Smooth muscle cell (in vitro differentiated cells): ENCODE data around the gene ATP13A4. TPM values are rescaled to one million over a fixed set of nuclear protein-coding genes. Genes with fewer than 3 reads are reported as not detected.

ENCODE experiments used
- DNase-seq: peaks from one replicate; lab custom pipeline; 2025; ENCODE audit not compliant: unreplicated experiment; lab: John Stamatoyannopoulos, UW
- H2AFZ ChIP-seq: fragments of 200-600 bp; sonication (generic); 2 replicates; pipeline ENCODE4 v1.6.0; 2016; ENCODE audit warnings: antibody characterized with exemption, low read depth, mild to moderate bottlenecking
- H3F3A ChIP-seq: fragments of 200-600 bp; sonication (generic); 2 replicates; pipeline ENCODE4 v1.6.0; 2017; ENCODE audit warnings: antibody characterized with exemption, low read depth
- H3K27ac ChIP-seq: fragments of 200-600 bp; sonication (generic); 2 replicates; pipeline ENCODE4 v1.5.1; 2016; ENCODE audit warnings: low read depth, mild to moderate bottlenecking
- H3K27me3 ChIP-seq: fragments of 200-600 bp; sonication (generic); 2 replicates; pipeline ENCODE4 v1.6.1; 2016; ENCODE audit warnings: low read depth, mild to moderate bottlenecking
- H3K36me3 ChIP-seq: fragments of 200-600 bp; sonication (generic); 2 replicates; pipeline ENCODE4 v1.5.1; 2016; ENCODE audit warnings: low read depth
- H3K4me1 ChIP-seq: fragments of 200-600 bp; sonication (generic); 2 replicates; pipeline ENCODE4 v1.5.1; 2016; ENCODE audit warnings: low read depth
- H3K4me2 ChIP-seq: fragments of 200-600 bp; sonication (generic); 2 replicates; pipeline ENCODE4 v1.6.0; 2016; ENCODE audit warnings: mild to moderate bottlenecking
- H3K4me3 ChIP-seq: fragments of 200-600 bp; sonication (generic); 2 replicates; pipeline ENCODE4 v1.5.1; 2016; ENCODE audit warnings: mild to moderate bottlenecking
- H3K79me2 ChIP-seq: fragments of 200-600 bp; sonication (generic); 2 replicates; pipeline ENCODE4 v1.6.0; 2016; ENCODE audit warnings: low read depth, mild to moderate bottlenecking
- H3K9ac ChIP-seq: fragments of 200-600 bp; sonication (generic); 2 replicates; pipeline ENCODE4 v1.6.0; 2016; ENCODE audit warnings: low read depth
- H3K9me3 ChIP-seq: fragments of 200-600 bp; sonication (generic); replicated peaks from 2 replicates; pipeline ENCODE4 v1.5.1; 2016; ENCODE audit warnings: low read depth
- H4K20me1 ChIP-seq: fragments of 200-600 bp; sonication (generic); 2 replicates; pipeline ENCODE4 v1.6.0; 2016; ENCODE audit warnings: low read depth
- WGBS: methylation state at CpG from one replicate; pipeline ENCODE4 v1.1.7; 2016; ENCODE audit warnings: low lambda C conversion rate; 5-methylcytosine and 5-hydroxymethylcytosine counted together
- polyA plus RNA-seq: library from polyadenylated mRNA; unstranded; fragments of >200 nt; fragmentation: Nextera tagmentation; extraction: Ambion mirVana; gene quantifications from 2 replicates; pipeline ENCODE4 v1.2.1, GENCODE V29; 2016
- total RNA-seq: library from RNA; depleted of rRNA; stranded (reverse); fragments of >200 nt; gene quantifications from 2 replicates; pipeline ENCODE4 v1.2.3, GENCODE V29; 2014
- TF ChIP-seq, protein P1 (sequence below): fragments of 200-600 bp; sonication (generic); IDR thresholded peaks from 2 replicates; pipeline ENCODE4 v1.5.1; 2017; ENCODE audit warnings: borderline replicate concordance, mild to moderate bottlenecking, antibody characterized with exemption; ENCODE audit not compliant: insufficient read depth, poor library complexity, severe bottlenecking

ATP13A4 gene
- total and polyA plus RNA-seq, 2 experiments from 2014 or later: 0.27 to 0.50 TPM

DNA sequence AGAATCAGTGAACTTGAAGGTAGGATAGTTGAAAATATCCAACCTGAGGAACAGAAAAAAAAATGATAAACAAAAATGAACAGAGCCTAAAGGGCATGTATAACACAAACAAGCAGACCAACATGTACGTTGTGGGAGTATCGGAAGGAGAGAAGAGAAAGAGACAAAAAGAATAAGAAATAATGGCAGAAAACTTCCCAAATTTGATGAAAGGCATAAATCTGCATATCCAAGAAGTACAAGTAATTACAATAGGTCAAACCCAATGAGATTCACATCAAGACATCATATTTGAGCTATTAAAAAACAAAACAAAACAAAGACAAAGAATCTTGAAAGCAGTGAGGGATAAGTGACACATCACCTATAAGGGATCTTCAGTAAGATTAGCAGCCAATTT lies 138.1 kb downstream of the ATP13A4 start:
- Histone ChIP-seq H3F3A (no peaks in the 10 kb centered on the region), H3K4me2 (no peak overlapping the region), H3K79me2 (no peaks in the 10 kb centered on the region), H3K4me3 (no peak overlapping the region), H3K4me1 (no peaks in the 10 kb centered on the region), H3K9ac (no peak overlapping the region), H3K9me3 (peaks cover 7% of the 10 kb centered on the region), H3K27me3 (no peaks in the 10 kb centered on the region), H2AFZ (no peak overlapping the region), H3K36me3 (no peaks in the 10 kb centered on the region), H3K27ac (no peak overlapping the region), H4K20me1 (no peaks in the 10 kb centered on the region)
- TF ChIP-seq, protein P1, sequence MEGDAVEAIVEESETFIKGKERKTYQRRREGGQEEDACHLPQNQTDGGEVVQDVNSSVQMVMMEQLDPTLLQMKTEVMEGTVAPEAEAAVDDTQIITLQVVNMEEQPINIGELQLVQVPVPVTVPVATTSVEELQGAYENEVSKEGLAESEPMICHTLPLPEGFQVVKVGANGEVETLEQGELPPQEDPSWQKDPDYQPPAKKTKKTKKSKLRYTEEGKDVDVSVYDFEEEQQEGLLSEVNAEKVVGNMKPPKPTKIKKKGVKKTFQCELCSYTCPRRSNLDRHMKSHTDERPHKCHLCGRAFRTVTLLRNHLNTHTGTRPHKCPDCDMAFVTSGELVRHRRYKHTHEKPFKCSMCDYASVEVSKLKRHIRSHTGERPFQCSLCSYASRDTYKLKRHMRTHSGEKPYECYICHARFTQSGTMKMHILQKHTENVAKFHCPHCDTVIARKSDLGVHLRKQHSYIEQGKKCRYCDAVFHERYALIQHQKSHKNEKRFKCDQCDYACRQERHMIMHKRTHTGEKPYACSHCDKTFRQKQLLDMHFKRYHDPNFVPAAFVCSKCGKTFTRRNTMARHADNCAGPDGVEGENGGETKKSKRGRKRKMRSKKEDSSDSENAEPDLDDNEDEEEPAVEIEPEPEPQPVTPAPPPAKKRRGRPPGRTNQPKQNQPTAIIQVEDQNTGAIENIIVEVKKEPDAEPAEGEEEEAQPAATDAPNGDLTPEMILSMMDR: no peak
- DNase-seq: no peak
- WGBS: 85% methylated on average over 2 of the region's 2 CpGs

DNA sequence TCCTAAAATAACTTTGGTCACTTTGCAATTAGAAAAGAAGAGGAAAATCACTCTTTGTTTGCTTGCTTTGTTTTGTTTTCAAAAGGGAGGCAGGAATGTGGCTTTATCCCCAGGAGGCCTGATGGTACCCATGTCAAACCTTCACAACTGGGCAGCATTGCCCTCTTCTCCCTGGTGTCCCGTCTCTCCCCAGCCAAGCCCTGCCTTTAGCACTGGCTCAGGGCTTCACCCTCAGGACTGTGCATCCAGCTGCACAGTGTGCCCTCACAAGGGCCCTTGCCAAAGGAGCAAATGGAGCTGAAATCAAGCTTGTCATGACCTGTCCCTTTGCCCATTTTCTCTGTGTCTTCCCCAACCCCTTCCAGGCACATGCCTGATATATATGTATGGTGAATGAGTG lies 147.0 kb downstream of the ATP13A4 start:
- Histone ChIP-seq H3K4me2 (no peak overlapping the region), H3K27me3 (no peaks in the 10 kb centered on the region), H3K4me3 (no peak overlapping the region), H3K79me2 (no peaks in the 10 kb centered on the region), H3K4me1 (peaks cover 5% of the 10 kb centered on the region), H3K36me3 (no peaks in the 10 kb centered on the region), H3K9me3 (no peaks in the 10 kb centered on the region), H3K27ac (no peak overlapping the region), H4K20me1 (no peaks in the 10 kb centered on the region), H3K9ac (no peak overlapping the region), H2AFZ (no peak overlapping the region), H3F3A (no peaks in the 10 kb centered on the region)
- 58% methylated on average over 1 of the region's 1 CpG for WGBS
- TF ChIP-seq, protein P1: no peak
- DNase-seq: no peak

DNA sequence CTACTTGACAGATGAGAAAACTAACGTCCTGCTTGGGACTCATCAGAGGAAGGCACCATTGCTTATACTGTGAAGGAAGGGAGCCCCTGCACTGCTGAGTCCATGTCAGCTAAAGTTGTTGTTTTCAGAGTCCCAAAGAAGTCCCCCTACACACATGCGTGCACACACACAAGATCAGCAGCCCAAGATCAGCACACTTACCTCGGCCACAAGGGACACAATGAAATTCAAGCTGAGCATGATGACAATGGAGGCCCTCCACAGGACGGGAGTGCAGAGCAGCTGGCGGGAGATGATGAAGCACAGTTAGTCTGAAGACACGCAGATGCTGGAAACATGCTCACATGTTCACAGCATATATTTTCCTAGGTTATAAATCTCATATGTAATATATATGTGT lies 147.6 kb downstream of the ATP13A4 start:
- TF ChIP-seq, protein P1: no peak
- Histone ChIP-seq H3K79me2 (no peaks in the 10 kb centered on the region), H3K4me3 (no peak overlapping the region), H3K4me2 (no peak overlapping the region), H3K36me3 (no peaks in the 10 kb centered on the region), H3F3A (no peaks in the 10 kb centered on the region), H3K27ac (no peak overlapping the region), H3K9me3 (no peaks in the 10 kb centered on the region), H3K27me3 (no peaks in the 10 kb centered on the region), H3K4me1 (peaks cover 5% of the 10 kb centered on the region), H4K20me1 (no peaks in the 10 kb centered on the region), H2AFZ (no peak overlapping the region), H3K9ac (no peak overlapping the region)
- no peak for DNase-seq
- WGBS: 84% methylated on average over 6 of the region's 6 CpGs

DNA sequence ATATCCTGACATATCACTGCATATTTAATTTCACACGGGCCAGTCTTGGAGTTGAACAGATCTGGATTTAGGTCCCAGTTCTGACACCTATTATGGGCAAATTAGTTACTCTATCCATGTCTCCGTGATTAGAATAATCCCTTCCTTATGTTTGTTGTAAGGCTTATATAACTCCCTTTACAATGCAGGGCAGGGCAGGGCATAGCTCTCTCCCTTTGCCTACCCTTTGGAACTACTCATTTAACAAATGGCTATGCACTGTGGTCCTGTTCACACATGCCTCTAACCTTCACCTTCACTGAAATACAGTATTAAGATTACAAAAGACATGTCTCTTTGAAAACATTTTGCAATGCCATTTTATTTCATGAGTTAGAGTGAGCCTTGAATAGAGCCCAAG lies 151.4 kb downstream of the ATP13A4 start:
- TF ChIP-seq, protein P1: no peak
- 79% methylated on average over 2 of the region's 2 CpGs for WGBS
- no peak overlapping the region for H3K27ac ChIP-seq

More for the DNA sequence above, 151.4 kb downstream of the ATP13A4 start:
- H4K20me1 ChIP-seq: no peaks in the 10 kb centered on the region
- H2AFZ ChIP-seq: no peak overlapping the region
- H3K4me1 ChIP-seq: peaks cover 5% of the 10 kb centered on the region
- no peak overlapping the region for H3K4me3 ChIP-seq
- DNase-seq: no peak
- no peak overlapping the region for H3K4me2 ChIP-seq
- H3K9ac ChIP-seq: no peak overlapping the region
- H3K36me3 ChIP-seq: no peaks in the 10 kb centered on the region
- no peaks in the 10 kb centered on the region for H3K9me3 ChIP-seq
- H3F3A ChIP-seq: no peaks in the 10 kb centered on the region
- H3K79me2 ChIP-seq: no peaks in the 10 kb centered on the region
- no peaks in the 10 kb centered on the region for H3K27me3 ChIP-seq
